ENCODE results near the gene ARHGAP26.

The ARHGAP26 gene

GRCh38 chr5:143226872-143227271, 456.7 kb downstream of the ARHGAP26 start:
- no peak for DNase-seq (ENCODE audit: low spot score)

DNA sequence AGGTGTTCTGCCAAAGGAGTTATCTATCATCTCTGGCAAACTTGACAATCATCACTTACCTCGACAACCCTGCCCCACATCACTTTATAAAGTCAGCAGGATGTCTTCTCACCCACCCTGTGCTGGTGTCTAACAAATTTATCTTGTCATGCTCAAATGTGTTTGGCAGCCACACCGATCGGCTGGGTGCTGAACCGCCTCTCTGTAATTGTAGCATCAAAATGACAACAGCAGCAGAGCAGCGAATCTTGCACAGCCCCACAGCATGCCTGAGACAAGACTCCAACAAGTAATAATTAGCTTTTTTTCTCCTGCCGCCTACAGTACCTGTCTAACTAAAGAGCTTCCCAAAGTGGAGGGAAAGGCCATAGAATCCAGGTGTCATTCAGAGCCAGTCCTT, 457.1 kb downstream of the ARHGAP26 start:
- DNase-seq (ENCODE audit: low spot score) = no peak

GRCh38 chr5:143228597-143229293, 458.6 kb downstream of the ARHGAP26 start:
- no peak for DNase-seq (ENCODE audit: low spot score)

DNA sequence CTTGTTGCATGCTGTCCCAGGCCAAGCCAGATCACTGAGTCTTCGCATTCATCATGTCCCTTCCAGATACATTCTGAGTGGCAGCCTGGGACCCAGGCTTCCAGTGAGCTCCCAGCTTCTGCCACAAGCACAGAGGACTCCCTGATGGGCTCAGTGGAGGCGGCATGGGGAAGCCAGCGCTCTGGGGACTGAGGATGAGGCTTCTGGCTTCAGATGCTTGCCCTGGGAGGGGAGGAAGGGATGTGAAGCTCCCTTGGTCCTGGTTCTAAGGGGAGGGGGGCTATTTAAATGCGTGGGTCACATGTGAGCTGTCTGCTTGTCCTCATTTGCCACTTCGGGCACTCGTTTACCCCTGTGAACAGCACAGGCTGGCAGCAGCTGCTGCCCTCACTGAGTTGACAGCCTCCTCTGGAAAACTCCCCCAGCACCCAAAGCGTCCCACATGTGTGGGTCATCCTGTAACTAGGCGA, 459.3 kb downstream of the ARHGAP26 start:
- DNase-seq (ENCODE audit: low spot score) = no peak

DNA sequence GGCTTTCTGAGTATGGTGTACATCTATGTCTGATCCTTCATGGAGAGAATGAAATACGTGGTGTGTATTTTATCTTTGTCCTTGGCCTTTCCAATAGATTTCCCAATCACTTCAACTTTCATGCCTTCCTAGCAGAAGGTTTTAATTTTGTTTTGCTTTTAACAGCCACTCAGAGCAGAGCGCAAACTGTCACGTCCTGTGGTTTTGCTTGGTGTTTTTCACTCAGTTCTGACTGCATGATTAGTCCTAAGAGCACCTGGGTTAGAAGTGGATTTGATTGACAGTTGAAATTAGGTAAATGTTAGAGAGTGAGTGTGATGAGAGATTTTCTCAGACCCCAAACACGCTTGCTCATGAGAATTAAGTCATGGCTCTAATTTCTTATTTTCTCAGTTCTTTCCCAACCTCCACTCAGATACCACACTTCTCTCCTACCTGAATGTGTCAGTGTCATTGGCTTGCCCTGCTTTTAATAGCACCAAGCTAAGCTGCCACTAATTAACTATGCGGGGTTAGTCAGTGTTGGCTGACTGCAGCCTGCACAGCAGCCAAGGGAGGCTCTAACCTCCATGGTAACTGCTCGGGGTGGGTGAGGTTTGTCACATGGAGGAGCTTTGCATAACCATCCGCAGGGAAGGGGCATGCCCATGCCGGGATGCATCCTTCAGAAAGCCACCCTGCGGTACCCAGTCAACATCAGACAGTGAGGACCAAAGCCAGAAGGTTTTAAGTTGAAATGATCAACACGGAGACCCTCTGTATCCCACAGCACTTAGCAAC, 459.9 kb downstream of the ARHGAP26 start:
- peak; percentile 45 for DNase-seq (ENCODE audit: low spot score)

DNA sequence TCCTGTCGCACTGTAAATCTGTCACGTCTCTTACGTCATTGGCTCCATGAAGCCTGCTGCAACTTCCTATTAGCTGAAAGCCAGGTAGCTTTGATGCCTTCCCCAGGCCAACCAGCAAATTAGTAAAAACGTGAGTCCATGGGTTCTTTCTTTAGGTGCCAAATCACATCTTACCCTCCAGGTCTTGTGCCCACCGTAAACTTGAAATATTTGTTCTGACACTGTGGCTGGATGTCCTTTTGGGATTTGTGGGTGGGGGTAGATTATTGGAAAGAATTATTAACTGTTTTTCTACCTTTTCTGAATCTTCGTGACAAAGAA, 460.5 kb downstream of the ARHGAP26 start:
- no peak for DNase-seq (ENCODE audit: low spot score)

GRCh38 chr5:143231416-143231815, 461.2 kb downstream of the ARHGAP26 start:
- peak; percentile 21 for DNase-seq (ENCODE audit: low spot score)

DNA sequence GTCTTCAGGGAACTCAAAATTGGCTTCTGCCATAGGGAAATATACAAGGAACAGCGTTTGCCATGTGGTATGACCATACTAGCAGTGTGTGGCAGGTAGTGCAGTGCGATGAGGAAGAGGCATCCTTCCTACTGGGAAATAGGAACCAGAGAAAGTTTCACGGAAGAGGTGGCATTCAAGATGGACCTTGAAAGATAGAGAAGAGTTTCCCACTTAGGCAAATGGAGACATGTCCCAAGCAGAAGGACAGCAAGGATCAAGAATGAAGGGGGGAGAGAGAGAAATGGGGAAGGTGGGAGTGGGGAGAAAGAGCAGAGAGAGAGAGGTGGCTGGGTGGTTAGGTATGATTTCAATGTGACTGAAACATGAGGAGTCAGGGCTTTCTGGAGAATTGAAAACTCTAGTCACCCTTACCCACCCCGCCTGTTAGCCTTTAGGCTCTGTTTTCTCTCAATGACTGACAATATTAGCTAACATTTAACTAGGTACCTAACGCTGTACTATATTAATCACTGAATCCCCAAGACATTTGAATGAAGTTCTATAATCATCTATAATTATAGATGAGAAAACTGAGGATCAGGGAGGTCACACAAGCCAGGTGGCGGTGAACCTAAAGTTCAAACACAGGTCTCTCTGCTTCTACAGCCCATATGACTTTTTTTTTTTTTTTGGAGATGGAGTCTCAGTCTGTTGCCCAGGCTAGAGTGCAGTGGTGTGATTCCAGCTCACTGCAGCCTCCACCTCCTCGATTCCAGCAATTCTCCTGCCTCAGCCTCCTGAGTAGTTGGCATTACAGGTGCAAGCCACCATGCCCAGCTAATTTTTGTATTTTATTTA, 462.0 kb downstream of the ARHGAP26 start:
- DNase-seq (ENCODE audit: low spot score) = no peak

DNA sequence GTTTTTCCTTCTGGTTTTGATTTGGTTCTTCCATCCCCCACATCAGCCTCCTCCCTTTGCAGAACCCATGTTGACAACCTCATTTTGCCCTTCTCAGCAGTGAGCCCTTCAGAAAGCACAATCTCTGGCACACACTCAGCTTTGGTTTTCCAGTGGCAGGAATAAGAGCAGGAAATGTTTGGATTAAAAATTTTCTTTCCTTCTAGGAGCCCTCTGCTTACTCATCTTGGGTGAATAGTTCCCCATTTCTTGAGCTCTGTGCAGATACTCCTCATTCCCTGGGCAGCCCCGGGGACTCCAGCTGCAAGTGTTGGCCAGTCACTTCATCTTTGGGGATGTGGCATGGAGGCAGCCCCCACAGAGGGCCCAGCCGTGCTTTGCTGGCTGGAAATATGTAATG, 462.9 kb downstream of the ARHGAP26 start:
- DNase-seq (ENCODE audit: low spot score) = peak; percentile 46

DNA sequence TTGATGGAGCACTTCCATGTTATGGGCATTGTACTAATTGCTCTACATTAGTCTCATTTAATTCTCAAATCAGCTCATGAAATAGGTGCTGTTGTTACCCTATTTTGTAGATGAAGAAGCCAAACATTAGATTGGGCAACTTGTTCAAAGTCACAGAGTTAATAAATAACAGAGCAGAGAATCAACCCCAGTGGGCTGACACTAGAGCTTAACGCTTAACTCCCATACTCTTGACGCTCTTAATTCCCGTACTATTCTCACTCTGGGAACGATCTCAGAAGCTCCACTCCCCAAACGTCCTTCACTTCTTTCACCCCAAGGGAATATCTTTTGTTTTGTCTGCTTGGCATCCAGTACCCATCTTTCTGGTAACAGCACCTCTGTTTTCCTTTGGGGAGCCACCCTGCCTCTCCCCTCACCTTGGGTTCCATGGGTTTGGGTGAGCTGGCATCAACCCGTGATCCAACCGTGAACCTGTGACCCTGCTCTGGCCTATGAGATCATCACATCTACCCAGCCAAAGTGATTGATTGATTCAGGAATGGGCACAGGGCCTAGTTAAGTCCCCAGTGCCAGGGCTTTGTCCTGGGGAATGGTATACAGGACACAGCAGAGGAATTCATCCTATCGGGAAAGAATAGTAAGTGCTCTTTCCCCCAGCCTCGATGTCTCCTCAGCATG, 464.1 kb downstream of the ARHGAP26 start:
- no peak for DNase-seq (ENCODE audit: low spot score)

DNA sequence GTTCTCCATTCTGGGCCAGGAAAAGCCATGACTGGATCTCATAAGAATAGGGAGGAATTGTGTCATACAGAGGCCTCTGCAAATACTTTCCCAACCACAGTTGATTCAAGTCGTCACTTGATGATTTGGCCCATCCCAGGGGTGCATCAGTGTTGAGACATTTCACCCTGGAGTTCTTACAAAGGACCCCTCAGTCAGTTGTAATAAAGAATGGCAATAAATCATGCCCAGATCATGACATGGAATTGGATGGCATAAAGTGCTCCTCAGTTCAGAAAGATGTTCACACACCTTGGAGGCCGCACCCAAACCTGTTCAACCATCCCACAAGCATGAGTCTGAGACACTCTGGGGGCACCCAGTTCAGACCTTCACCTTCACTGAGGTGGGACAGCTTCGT, 465.2 kb downstream of the ARHGAP26 start:
- peak; percentile 88 for DNase-seq (ENCODE audit: low spot score)

DNA sequence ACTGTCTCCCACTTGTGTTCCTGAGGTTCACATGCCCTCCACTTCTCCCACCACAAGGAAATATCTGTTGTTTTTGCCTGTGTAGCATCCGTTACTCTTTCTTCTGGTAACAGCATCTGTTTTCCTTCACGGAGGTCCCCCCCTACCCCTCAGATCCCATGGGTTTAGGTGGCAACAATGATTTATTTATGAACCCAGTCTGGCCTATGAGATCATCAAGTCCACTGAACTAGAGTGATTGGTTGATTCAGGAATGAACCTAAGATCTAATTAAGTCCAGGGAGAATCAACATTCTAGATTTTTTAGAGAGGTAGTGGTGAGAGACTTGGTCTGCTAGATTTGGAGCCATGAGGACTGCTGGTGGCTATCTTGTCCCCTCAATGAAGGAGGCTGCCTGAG, 466.5 kb downstream of the ARHGAP26 start:
- DNase-seq (ENCODE audit: low spot score) = no peak

DNA sequence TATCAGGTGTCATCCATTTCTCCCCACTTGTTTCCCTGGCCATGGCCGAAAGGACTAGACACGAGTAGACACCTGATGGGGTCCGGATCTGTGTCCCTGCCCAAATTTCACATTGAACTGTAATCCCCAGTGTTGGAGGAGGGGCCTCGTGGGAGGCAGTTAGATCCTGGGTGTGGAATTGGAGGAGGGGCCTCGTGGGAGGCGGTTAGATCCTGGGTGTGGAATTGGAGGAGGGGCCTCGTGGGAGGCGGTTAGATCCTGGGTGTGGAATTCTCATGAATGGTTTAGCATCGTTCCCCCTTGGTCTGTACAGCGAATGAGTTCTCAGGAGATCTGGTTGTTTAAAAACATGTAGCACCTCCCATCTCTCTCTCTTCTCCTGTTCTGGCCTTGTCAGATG, 467.5 kb downstream of the ARHGAP26 start:
- DNase-seq (ENCODE audit: low spot score) = no peak

- DNase-seq (ENCODE audit: low spot score) = no peak
These were observed 468.4 kb downstream of the ARHGAP26 start for GRCh38 chr5:143238620-143239019.

GRCh38 chr5:143239882-143240518, 469.8 kb downstream of the ARHGAP26 start:
- DNase-seq (ENCODE audit: low spot score) = no peak

DNA sequence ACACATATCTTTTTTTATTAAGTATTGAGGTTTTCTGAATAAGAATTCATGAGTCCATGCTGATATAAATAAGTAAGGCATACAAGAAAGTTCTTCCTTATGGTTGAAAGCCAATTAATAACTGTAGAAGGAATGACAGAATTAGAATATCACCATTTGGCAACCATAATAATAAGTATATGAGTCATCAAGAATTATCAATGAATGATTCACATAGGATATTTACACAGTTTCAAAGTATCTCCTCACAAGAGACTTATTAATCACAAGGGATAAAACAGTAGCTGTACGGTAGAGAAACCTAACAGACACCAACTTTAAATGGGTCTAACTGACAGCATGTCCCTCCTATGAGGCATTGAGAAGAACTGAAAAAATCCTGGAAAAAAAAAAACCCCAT, 471.7 kb downstream of the ARHGAP26 start:
- no peak for DNase-seq (ENCODE audit: low spot score)

DNA sequence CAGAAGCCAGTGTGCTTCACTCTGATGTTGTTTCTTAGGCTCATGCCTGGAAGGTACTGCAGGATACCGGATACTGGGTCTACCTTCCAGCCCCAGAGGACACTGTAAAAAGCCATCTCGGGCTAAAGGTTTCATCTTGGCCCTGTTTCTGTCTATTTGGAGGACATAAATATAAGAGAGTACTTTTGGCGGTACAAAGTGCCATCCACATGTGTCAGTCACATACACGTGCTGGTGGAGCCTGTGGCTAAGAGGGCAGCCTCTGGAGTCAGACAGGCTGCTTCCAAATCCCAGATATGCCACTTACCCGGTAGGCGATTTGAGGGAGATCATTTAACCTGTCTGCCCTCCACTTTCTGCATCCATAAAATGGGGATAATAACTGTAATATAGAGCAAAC, 472.9 kb downstream of the ARHGAP26 start:
- no peak for DNase-seq (ENCODE audit: low spot score)

- peak; percentile 91 for DNase-seq (ENCODE audit: low spot score)
These were observed 474.0 kb downstream of the ARHGAP26 start for GRCh38 chr5:143244000-143244736.

DNA sequence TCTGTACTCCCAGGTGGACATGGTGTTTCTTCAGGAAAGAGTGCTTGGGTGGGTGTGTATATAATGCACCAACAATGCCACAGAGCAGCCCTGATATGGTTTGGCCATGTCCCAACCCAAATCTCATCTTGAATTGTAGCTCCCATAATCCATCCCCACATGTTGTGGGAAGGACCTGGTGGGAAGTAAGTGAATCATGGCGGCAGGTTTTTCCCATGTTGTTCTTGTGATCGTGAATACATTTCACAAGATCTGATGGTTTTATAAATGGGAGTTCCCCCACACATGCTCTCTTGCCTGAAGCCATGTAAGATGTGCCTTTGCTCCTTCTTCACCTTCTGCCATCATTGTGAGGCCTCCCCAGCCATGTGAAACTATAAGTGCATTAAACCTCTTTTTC, 474.8 kb downstream of the ARHGAP26 start:
- no peak for DNase-seq (ENCODE audit: low spot score)

- peak; percentile 83 for DNase-seq (ENCODE audit: low spot score)
These were observed 475.9 kb downstream of the ARHGAP26 start for GRCh38 chr5:143245929-143246561.
